Skin epidermis (tissue), 12 donors: ENCODE results near the gene ANO3.
"Not testable (repeated sequence)": the region's sequence is repeated elsewhere in the genome, so short reads cannot be mapped to it uniquely, and the experiment has no call there.

ENCODE experiments used
- H3K27ac ChIP-seq, 21 experiments: fragments of 200-600 bp; sonication (generic) in 11 of 21; one replicate each; pipeline ENCODE4 v1.5.0; 2020; ENCODE audit warnings: mild to moderate bottlenecking in 3 of 21, inconsistent platforms in 2 of 21, moderate library complexity in 2 of 21
- H3K4me3 ChIP-seq, 7 experiments: fragments of 200-600 bp; sonication (generic) in 2 of 7; one replicate each; pipeline ENCODE4 v1.5.0; 2020; ENCODE audit warnings: inconsistent platforms in 2 of 7, mild to moderate bottlenecking in 2 of 7, moderate library complexity in 1 of 7

ANO3 gene

GRCh38 chr11:26558190-26558589 lies 226.3 kb downstream of the ANO3 start:
- no peak overlapping the region for H3K4me3 ChIP-seq
- H3K27ac ChIP-seq = no peak overlapping the region

- Histone ChIP-seq H3K27ac (no peak overlapping the region), H3K4me3 (no peak overlapping the region)
Observed at GRCh38 chr11:26569646-26570045, 237.7 kb downstream of the ANO3 start.

- Histone ChIP-seq H3K27ac (peak within 1 kb of the TSS in 17 of 21 experiments; percentile 22 to 84 (median 53)), H3K4me3 (peak within 1 kb of the TSS in 4 of 7 experiments; percentile 1 to 27 (median 20))
Observed at GRCh38 chr11:26571861-26572654, 240.1 kb downstream of the ANO3 start, which contains the start of gene MUC15. MUC15 (minus strand) TSS chr11:26572263; CDS start chr11:26567094, 5,169 bp downstream.

GRCh38 chr11:26572770-26573402 lies 241.0 kb downstream of the ANO3 start:
- peak overlapping the region in 17 of 21 experiments; percentile 13 to 84 (median 50) for H3K27ac ChIP-seq
- H3K4me3 ChIP-seq = no peak overlapping the region

GRCh38 chr11:26573896-26574295 lies 242.0 kb downstream of the ANO3 start:
- Histone ChIP-seq H3K27ac (peak overlapping the region in 5 of 21 experiments; percentile 23 to 77 (median 66)), H3K4me3 (no peak overlapping the region)

GRCh38 chr11:26575946-26576345 lies 244.0 kb downstream of the ANO3 start:
- H3K4me3 ChIP-seq = no peak overlapping the region
- no peak overlapping the region for H3K27ac ChIP-seq

GRCh38 chr11:26578998-26579661 lies 247.2 kb downstream of the ANO3 start:
- peak overlapping the region in 3 of 21 experiments; percentile 3 to 63 (median 26) for H3K27ac ChIP-seq
- H3K4me3 ChIP-seq = no peak overlapping the region

GRCh38 chr11:26579683-26580082 lies 247.8 kb downstream of the ANO3 start:
- Histone ChIP-seq H3K4me3 (no peak overlapping the region), H3K27ac (peak overlapping the region in 2 of 21 experiments; percentile 26 to 63)

GRCh38 chr11:26580929-26581328 lies 249.0 kb downstream of the ANO3 start:
- no peak overlapping the region for H3K4me3 ChIP-seq
- no peak overlapping the region for H3K27ac ChIP-seq

GRCh38 chr11:26583550-26583949 lies 251.6 kb downstream of the ANO3 start:
- H3K27ac ChIP-seq = peak overlapping the region in 5 of 21 experiments; percentile 2 to 54 (median 42)
- H3K4me3 ChIP-seq = no peak overlapping the region

GRCh38 chr11:26584818-26585217 lies 252.9 kb downstream of the ANO3 start:
- H3K27ac ChIP-seq = no peak overlapping the region
- no peak overlapping the region for H3K4me3 ChIP-seq

- H3K27ac ChIP-seq = peak overlapping the region in 2 of 21 experiments; percentile 23 to 29
- no peak overlapping the region for H3K4me3 ChIP-seq
Observed at GRCh38 chr11:26587073-26587472, 255.1 kb downstream of the ANO3 start.

- Histone ChIP-seq H3K4me3 (no peak overlapping the region), H3K27ac (no peak overlapping the region)
Observed at GRCh38 chr11:26593691-26594090, 261.8 kb downstream of the ANO3 start.

GRCh38 chr11:26595207-26595865 lies 263.4 kb downstream of the ANO3 start:
- H3K27ac ChIP-seq, H3K4me3 ChIP-seq: not testable (repeated sequence)

- H3K27ac ChIP-seq, H3K4me3 ChIP-seq: not testable (repeated sequence)
Observed at GRCh38 chr11:26597049-26597689, 265.2 kb downstream of the ANO3 start.

GRCh38 chr11:26597899-26598298 lies 266.0 kb downstream of the ANO3 start:
- H3K27ac ChIP-seq = no peak overlapping the region
- no peak overlapping the region for H3K4me3 ChIP-seq

- peak overlapping the region in 1 of 21 experiments; percentile 23 for H3K27ac ChIP-seq
- H3K4me3 ChIP-seq = no peak overlapping the region
Observed at GRCh38 chr11:26599425-26599824, 267.5 kb downstream of the ANO3 start.

GRCh38 chr11:26599876-26600434 lies 268.0 kb downstream of the ANO3 start:
- no peak overlapping the region for H3K4me3 ChIP-seq
- H3K27ac ChIP-seq = peak overlapping the region in 1 of 21 experiments; percentile 23
